NB4 (cell line): Measurements from ENCODE around the gene DDX18.

Source experiments
- DNase-seq: peaks from one replicate; pipeline ENCODE4 v3.0.0; 2010; ENCODE audit warnings: low read depth
- H3K4me3 ChIP-seq: one replicate; pipeline ENCODE4 v1.5.1; 2011; ENCODE audit warnings: mild to moderate bottlenecking, low read depth, low read length, moderate library complexity
- CTCF ChIP-seq: IDR thresholded peaks from one replicate; pipeline ENCODE4 v1.5.1; 2012; ENCODE audit warnings: low read depth, low read length
- MAX ChIP-seq: IDR thresholded peaks from 2 replicates; pipeline ENCODE4 v1.6.1; 2011; ENCODE audit warnings: low read depth, low read length
- MYC ChIP-seq: IDR thresholded peaks from 2 replicates; pipeline ENCODE4 v1.6.1; 2011; ENCODE audit warnings: low read depth, low read length
- POLR2A ChIP-seq: IDR thresholded peaks from 2 replicates; pipeline ENCODE4 v1.6.1; 2011; ENCODE audit warnings: mild to moderate bottlenecking; ENCODE audit not compliant: insufficient read length; ENCODE audit errors: extremely low read depth

Gene DDX18

GRCh38 chr2:117814417-117815264 is at the start of gene DDX18:
Gene DDX18, plus strand, starts transcription at chr2:117814691. Its CDS starts 87 bp downstream, at chr2:117814778.
- TF ChIP-seq MAX (peak; percentile 99), POLR2A (peak; percentile 75), CTCF (peak; percentile 99), MYC (peak; percentile 99)
- peak; percentile 98 for DNase-seq
- H3K4me3 ChIP-seq: peak within 1 kb of the TSS; percentile 98

- DNase-seq: no peak
- H3K4me3 ChIP-seq: no peak overlapping the region
- TF ChIP-seq MYC (no peak), POLR2A (no peak), MAX (no peak), CTCF (no peak)
These were observed 43.8 kb upstream of the DDX18 start for GRCh38 chr2:117770730-117771129.

- no peak overlapping the region for H3K4me3 ChIP-seq
- TF ChIP-seq MAX (no peak), CTCF (peak; percentile 26)
- DNase-seq: peak; percentile 39
These were observed 42.4 kb upstream of the DDX18 start for GRCh38 chr2:117771969-117772630.

GRCh38 chr2:117774716-117775115 is 39.8 kb upstream of the DDX18 start:
- H3K4me3 ChIP-seq: no peak overlapping the region
- DNase-seq: no peak
- TF ChIP-seq MAX (no peak), CTCF (no peak), POLR2A (no peak), MYC (no peak)

GRCh38 chr2:117775703-117776219 is 38.7 kb upstream of the DDX18 start:
- DNase-seq: no peak
- H3K4me3 ChIP-seq: no peak overlapping the region
- TF ChIP-seq MYC (no peak), MAX (no peak), CTCF (no peak), POLR2A (no peak)
